ENCODE measurements around the gene CMTR1.

- no peak for TF ChIP-seq CTCF (IDR thresholded peaks at IDR 0.05)
- no peak for TF ChIP-seq POLR2AphosphoS5 (IDR thresholded peaks at IDR 0.05)
- no peak for TF ChIP-seq POLR2A (IDR thresholded peaks at IDR 0.05)
- TF ChIP-seq EP300 (IDR thresholded peaks at IDR 0.05), result no peak
Observed at GRCh38 chr6:37467718-37468117, 34.7 kb downstream of the CMTR1 start.
